GM15510 (cell line): ENCODE measurements around the gene PADI1.

Source experiments
- POLR2A ChIP-seq: IDR thresholded peaks from 3 replicates; pipeline ENCODE4 v1.6.1; 2011; ENCODE audit warnings: borderline replicate concordance; ENCODE audit not compliant: insufficient read length; ENCODE audit errors: extremely low read depth

Gene PADI1

DNA sequence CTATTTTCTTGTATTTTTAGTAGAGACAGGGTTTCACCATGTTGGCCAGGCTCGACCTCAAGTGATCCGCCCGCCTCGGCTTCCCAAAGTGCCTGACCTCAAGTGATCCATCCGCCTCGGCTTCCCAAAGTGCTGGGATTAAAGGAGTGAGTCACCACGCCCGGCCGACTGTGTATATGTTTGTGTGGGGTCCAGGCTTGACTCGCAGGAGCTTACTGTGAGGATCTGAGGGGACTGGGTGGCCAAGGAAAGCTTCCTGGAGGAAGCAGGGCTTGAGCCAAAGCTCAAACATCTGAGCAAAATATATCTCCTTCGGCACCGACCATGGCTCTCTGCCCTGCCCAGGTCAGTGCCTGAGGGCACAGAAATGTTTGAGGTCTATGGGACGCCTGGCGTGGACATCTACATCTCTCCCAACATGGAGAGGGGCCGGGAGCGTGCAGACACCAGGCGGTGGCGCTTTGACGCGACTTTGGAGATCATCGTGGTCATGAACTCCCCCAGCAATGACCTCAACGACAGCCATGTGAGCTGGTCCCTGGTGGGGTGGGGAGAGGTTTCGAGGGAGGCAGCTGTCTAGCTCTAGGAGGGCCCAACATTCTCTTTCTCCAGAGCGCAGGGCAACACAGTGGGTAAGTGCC is 54.4 kb downstream of the PADI1 start:
- TF ChIP-seq POLR2A = no peak

DNA sequence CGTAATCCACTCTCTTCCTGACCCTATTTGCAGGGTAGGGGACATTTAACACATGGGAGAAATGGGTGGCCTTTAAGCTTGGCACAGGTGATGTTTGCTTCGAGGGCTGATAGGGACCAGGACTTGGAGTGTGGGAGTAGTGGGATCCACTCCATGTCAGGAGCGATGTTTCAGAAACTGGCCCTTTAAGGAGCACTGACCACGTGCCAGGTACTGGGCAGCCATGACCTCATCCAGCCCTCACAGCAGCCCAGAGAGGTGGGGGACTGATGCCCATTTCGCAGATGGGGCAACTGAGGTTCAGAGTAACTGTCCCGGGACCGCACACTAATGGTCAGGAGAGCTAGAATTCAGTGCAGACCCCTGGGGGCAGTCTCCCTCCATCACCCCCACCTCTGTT is 55.3 kb downstream of the PADI1 start:
- TF ChIP-seq POLR2A = no peak

DNA sequence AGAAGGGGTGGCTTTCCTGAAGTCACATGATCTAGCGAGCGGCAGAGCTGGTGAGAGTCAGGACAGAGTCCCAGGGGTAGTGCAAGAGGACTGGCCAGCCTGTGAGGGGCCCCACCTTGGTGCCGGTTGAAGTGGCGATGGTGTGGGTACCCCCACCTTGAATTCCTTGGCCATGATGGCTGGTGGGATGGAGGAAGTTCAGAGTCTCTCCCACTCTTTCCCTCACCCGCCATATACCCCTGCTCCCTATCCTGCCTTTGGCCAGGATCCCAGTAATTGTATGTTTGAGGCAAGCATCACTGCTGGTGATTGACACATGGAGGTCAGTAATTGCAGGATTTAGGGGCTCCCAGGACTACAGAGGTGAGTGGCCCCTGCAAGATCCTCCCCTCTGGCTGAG is 55.8 kb downstream of the PADI1 start:
- TF ChIP-seq POLR2A = no peak

DNA sequence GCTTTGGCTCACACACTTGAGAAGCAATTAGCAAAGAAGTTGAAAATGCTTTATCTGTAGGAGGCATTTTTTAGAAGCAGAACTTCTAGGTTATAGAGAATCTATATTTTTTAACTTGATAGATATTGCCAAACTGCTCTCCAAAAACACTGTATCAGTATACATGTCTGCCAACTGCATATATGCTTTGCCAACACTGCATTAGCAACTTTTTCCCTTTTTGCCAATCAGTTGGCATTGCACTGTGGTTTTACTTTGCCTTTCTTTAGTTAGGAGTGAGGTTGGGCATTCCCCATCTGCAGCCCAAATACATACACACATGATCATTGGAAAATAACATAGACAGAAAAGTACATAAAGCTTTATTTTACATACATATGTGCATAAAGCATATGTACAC is 59.0 kb downstream of the PADI1 start:
- no peak for TF ChIP-seq POLR2A

DNA sequence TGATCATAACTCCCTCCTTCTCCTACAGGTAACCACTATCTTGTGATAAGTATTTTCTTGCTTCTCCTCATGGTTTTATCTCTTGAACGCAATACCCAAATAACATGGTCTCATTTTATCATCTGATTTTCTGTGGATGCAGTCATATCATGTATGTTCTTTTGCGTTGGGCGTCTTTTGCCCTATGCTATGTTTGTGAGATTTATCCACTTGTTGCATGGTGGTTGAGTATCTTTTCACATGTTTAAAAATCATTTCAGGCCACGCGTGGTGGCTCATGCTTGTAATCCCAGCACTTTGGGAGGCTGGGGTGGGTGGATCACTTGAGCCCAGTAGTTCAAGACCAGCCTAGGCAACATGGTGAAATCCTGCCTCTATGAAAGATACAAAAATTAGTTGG is 59.5 kb downstream of the PADI1 start:
- no peak for TF ChIP-seq POLR2A

DNA sequence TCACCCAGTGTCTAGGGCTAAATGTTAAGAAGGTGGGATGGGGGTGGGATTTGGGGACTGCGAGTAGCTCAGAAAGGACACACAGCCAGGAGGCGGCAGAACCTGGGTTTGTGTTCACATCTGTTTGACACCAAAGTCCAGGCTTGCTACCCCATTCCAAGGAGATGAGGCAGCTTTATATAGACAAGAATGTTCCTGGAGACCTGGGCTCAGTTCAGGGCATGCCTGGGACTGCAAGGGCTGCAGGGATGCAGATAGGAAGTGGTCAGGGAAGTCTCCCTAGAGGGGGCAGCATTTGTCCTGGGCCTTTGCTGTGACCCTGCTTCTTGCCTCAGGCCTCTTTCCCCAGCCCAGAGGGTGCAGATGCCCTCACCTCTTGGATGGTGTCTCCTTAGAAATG is 60.2 kb downstream of the PADI1 start:
- no peak for TF ChIP-seq POLR2A

DNA sequence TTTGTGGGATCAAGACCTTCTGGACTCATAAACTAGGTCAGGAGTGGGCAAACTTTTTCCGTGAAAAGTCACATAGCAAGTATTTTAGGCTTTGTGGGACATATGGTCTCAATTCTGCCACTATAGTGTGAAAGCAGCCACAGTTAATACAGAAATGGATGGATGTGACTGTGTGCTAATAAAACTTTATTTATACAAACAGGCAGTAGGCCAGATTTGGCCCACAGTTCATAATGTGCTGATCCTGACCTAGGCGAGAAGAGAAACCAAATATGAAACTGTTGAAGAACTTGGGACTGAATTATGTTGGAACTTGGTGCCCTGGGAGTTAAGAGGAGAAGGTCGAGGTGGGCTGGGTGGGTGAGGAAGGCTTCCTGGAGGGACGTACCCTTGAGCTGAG is 61.0 kb downstream of the PADI1 start:
- no peak for TF ChIP-seq POLR2A

DNA sequence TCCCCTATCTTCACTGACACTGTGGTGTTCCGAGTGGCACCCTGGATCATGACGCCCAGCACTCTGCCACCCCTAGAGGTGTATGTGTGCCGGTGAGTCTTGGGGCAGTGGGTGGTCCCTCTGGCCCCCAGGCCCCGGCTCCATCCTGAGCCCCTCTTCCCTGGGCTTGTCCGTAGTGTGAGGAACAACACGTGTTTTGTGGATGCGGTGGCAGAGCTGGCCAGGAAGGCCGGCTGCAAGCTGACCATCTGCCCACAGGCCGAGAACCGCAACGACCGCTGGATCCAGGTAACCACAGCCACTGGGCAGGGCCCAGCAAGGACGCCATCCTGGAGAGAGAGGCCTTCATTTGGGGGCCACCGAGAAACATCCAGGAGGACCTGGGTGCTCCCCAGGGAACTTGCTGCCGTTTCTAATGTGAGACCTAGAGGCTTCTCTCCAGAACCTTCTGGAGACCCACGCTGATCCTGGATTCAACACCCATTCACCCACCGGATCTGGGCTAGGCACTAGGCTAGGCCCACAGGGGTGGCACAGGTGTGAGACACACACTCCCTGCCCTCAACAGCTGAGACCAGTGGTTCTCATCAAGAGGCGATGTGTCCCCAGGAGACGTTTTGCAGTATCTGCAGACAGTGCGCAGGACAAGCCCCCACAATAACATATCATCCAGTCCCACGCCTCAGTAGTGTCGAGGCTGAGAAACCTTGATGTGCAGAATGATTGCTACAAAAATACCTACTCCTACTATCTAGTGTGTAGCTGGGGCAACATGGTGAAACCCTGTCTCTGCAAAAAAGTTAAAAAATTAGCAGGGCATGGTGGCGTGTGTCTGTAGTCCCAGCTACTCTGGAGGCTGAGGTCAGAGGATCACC is 66.2 kb downstream of the PADI1 start:
- no peak for TF ChIP-seq POLR2A

DNA sequence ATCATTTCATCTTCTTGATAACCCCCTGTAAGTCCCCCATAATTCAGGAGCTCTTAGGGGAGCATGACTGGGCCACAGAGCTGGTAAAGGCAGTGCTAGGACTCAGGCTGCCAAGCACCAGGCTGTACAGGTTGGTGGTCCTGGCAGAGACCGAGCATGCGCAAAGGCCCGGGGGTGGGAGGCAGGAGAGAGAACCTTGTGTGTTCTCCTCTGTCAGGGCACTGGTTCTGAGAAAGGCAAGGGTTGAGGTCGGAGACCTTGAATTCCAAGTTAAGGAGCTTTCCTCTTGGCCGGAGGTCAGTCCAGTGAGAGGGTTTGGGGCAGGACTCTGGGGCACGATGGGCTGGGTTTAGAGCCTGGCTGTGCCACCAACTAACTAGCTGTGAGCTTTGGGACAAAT is 67.1 kb downstream of the PADI1 start:
- no peak for TF ChIP-seq POLR2A

DNA sequence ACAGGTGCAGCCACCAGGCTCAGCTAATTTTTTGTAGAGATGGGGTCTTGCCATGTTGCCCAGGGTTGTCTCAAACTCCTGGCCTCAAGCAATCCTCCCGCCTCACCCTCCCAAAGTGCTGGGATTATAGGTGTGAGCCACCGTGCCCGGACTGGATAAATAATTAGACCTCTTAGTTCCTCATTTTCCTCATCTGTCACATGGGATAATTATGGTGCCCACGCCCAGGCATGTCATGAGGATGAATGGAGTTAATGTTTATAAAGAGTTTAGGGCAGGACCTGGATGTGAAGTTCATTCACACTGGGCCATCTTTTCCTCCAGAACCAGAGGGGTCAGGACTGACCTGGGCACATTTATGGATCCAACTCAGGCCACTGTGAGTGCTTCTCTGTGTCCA is 67.7 kb downstream of the PADI1 start:
- TF ChIP-seq POLR2A = no peak

DNA sequence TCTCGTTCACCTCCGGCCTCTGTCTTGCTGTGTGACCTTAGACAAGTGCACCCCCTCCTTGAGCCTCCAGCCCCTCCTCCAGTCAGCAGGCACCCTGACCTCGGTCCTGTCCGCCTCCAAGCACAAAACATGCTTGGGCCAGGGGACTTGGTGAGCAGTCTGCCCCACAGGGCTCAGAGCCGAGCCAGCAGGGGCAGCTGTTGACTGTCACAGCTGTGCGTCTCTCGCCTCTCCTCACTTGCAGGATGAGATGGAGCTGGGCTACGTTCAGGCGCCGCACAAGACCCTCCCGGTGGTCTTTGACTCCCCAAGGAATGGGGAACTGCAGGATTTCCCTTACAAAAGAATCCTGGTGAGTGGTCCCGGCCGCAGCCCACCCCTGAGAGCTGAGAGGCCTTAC is 68.2 kb downstream of the PADI1 start:
- TF ChIP-seq POLR2A = no peak

DNA sequence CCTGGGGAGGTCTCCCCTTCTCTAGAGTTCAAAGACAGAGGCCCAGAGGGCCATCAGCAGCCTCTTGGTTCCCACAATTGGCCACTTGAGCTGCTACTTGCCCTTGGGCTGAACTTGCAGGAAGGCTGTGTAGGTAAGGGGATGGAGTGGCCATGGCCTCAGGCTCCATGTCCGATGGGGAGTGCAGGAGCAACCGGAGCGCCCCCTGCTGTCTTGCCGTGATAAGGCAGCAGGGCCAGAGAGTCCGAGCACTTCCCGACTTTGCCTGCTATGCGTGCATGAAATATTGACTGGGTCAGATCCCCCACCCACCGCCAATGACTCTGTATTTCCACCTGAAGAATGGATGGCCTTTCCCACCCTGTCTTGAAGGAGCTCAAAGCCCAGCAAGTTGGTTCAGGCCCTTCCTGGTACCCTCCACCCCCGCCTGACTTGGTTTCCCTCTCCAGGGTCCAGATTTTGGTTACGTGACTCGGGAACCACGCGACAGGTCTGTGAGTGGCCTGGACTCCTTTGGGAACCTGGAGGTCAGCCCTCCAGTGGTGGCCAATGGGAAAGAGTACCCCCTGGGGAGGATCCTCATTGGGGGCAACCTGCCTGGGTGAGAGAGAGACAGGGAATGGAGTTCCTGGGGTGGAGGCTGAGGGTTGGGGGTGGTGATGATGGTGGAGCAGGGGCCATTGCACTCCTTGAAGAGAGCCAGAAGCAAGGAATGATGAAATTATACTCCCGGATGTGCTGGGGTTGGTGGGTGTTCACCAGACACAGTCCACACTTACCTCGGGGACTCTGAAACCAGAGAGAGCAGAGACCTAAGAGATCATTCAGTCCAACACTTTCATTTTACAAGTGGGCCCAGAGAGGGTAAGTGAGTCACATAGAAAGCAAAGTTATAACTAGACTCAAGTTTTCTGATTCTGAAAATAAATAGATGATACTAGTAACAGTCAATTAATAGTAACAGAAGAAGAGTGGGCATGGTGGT is 69.5 kb downstream of the PADI1 start:
- no peak for TF ChIP-seq POLR2A

DNA sequence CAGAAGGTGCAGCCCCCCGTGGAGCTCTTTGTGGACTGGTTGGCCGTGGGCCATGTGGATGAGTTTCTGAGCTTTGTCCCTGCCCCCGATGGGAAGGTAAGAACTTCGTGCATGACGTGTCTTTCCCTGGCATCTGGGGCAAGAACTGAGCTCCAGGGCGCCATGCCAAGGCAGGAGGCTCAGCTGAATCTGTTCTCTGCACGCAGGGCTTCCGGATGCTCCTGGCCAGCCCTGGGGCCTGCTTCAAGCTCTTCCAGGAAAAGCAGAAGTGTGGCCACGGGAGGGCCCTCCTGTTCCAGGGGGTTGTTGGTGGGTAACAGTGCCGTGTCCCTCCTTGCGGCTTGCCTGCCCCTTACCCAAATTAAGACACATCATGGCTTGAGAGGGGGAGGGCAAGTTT is 71.6 kb downstream of the PADI1 start:
- no peak for TF ChIP-seq POLR2A

DNA sequence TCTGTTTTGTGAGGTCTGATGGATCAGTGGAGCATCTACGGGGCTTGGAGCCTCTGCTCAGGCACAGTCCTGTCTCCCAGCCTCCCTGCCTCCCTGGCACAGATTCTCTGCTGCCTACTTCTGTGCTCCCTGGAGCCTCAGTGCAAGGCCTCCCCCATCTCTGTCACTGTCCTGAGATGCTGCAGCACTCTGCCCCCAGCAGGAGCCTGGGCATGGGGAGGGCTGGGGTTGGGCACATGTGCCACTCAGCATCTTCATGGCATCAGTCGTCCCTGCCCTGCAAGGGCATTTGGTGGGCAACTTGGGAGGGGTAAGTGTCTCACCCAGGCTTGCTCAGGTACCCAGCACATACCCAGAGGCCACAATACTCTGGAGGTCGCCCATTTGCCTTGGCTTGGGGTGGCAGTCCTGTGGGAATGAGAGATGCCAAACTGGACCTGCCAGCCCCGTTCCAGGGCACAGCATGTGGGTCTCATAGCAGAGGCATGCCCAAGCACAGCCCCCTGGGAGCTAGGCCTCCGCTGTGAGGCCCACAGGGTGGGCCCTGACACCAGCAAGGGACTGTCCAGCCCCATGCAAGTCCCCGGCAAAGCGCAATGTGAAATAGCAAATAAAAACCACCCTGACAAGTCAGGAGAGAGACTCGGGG is 72.7 kb downstream of the PADI1 start:
- TF ChIP-seq POLR2A = no peak
